ENCODE data around the gene KRT3. TPM values are rescaled to one million over a fixed set of nuclear protein-coding genes. Genes with fewer than 3 reads are reported as not detected.

KRT3 gene
- total RNA-seq, 1 donor from 2014 or later, result not detected

GRCh38 chr12:52740584-52740983 is 55.3 kb downstream of the KRT3 start:
- no peak for DNase-seq (ENCODE audit: low read depth)

GRCh38 chr12:52739963-52740362 is 56.0 kb downstream of the KRT3 start:
- no peak for DNase-seq (ENCODE audit: low read depth)

Other genes with a start within 250 kb of the KRT3 start
- gene KRT71, start 243.0 kb downstream of the KRT3 start, total RNA-seq, result not detected in 2 replicates
- gene KRT74, start 222.3 kb downstream of the KRT3 start, total RNA-seq, result not detected in 2 replicates
- not detected in 2 replicates for gene KRT72, start 194.7 kb downstream of the KRT3 start, total RNA-seq
- gene KRT73, start 177.6 kb downstream of the KRT3 start, total RNA-seq, result not detected in 2 replicates
- gene KRT2, start 143.9 kb downstream of the KRT3 start, total RNA-seq, result not detected in 2 replicates
- not detected in 2 replicates for gene KRT1, start 115.7 kb downstream of the KRT3 start, total RNA-seq
- not detected in 2 replicates for gene KRT77, start 92.6 kb downstream of the KRT3 start, total RNA-seq
- gene KRT76, start 18.8 kb downstream of the KRT3 start, total RNA-seq, result not detected in 2 replicates
- not detected in 2 replicates for gene KRT4, start 18.0 kb upstream of the KRT3 start, total RNA-seq
- gene KRT79, start 38.2 kb upstream of the KRT3 start, total RNA-seq, result not detected in 2 replicates
- gene KRT78, start 52.9 kb upstream of the KRT3 start, total RNA-seq, result not detected in 2 replicates
- gene KRT8, start 109.0 kb upstream of the KRT3 start, total RNA-seq, result 0.16 TPM in 1 of 2 replicates, not detected in the other
- gene KRT18, start 153.0 kb upstream of the KRT3 start, total RNA-seq, result 0.16 TPM in 1 of 2 replicates, not detected in the other
- 494 and 561 TPM in 2 replicates for gene EIF4B, start 210.3 kb upstream of the KRT3 start, total RNA-seq

All from myocyte (in vitro differentiated cells).